ENCODE results near the gene SPSB4. TPM values are rescaled to one million over a fixed set of nuclear protein-coding genes. Genes with fewer than 3 reads are reported as not detected.

Gene SPSB4
- total and polyA plus RNA-seq, 2 experiments from 2014 or later: 57.0 to 82.2 TPM

- TF ChIP-seq CTCF (IDR thresholded peaks at IDR 0.05; ENCODE audit: low read depth, low read length): no peak
- no peaks in the 10 kb centered on the region for H3K36me3 ChIP-seq
- H3K27me3 ChIP-seq: no peaks in the 10 kb centered on the region
- peaks cover 21% of the 10 kb centered on the region for H3K4me1 ChIP-seq (ENCODE audit: low read depth)
- H3K27ac ChIP-seq: no peak overlapping the region
- DNase-seq (ENCODE audit: low read depth in 1 of 2, low spot score in 1 of 2): no peak
- no peak overlapping the region for H3K4me3 ChIP-seq
- no peaks in the 10 kb centered on the region for H3K9me3 ChIP-seq (ENCODE audit: low read depth)
Measured at GRCh38 chr3:141128126-141128777, 77.1 kb downstream of the SPSB4 start.

- DNase-seq (ENCODE audit: low read depth in 1 of 2, low spot score in 1 of 2): no peak
- Histone ChIP-seq H3K27me3 (no peaks in the 10 kb centered on the region), H3K4me1 (ENCODE audit: low read depth) (peaks cover 13% of the 10 kb centered on the region), H3K27ac (peak overlapping the region; percentile 15), H3K4me3 (no peak overlapping the region), H3K9me3 (ENCODE audit: low read depth) (no peaks in the 10 kb centered on the region), H3K36me3 (no peaks in the 10 kb centered on the region)
- TF ChIP-seq CTCF (IDR thresholded peaks at IDR 0.05; ENCODE audit: low read depth, low read length): no peak
Measured at GRCh38 chr3:141129049-141129448, 77.9 kb downstream of the SPSB4 start.

- no peak for DNase-seq (ENCODE audit: low read depth in 1 of 2, low spot score in 1 of 2)
- TF ChIP-seq CTCF (IDR thresholded peaks at IDR 0.05; ENCODE audit: low read depth, low read length): no peak
- H3K36me3 ChIP-seq: no peaks in the 10 kb centered on the region
- no peak overlapping the region for H3K4me3 ChIP-seq
- peaks cover 8% of the 10 kb centered on the region for H3K4me1 ChIP-seq (ENCODE audit: low read depth)
- H3K9me3 ChIP-seq (ENCODE audit: low read depth): no peaks in the 10 kb centered on the region
- H3K27ac ChIP-seq: peak overlapping the region; percentile 15
- H3K27me3 ChIP-seq: no peaks in the 10 kb centered on the region
Measured at GRCh38 chr3:141129541-141130011, 78.4 kb downstream of the SPSB4 start.

- no peaks in the 10 kb centered on the region for H3K9me3 ChIP-seq (ENCODE audit: low read depth)
- no peaks in the 10 kb centered on the region for H3K36me3 ChIP-seq
- no peaks in the 10 kb centered on the region for H3K4me1 ChIP-seq (ENCODE audit: low read depth)
- no peak for DNase-seq (ENCODE audit: low read depth in 1 of 2, low spot score in 1 of 2)
- H3K4me3 ChIP-seq: no peak overlapping the region
- H3K27me3 ChIP-seq: no peaks in the 10 kb centered on the region
- TF ChIP-seq CTCF (IDR thresholded peaks at IDR 0.05; ENCODE audit: low read depth, low read length): no peak
- no peak overlapping the region for H3K27ac ChIP-seq
Measured at GRCh38 chr3:141143517-141143916, 92.4 kb downstream of the SPSB4 start.

GRCh38 chr3:141146979-141147470 lies 95.9 kb downstream of the SPSB4 start:
- Histone ChIP-seq H3K4me3 (no peak overlapping the region), H3K27me3 (no peaks in the 10 kb centered on the region), H3K9me3 (ENCODE audit: low read depth) (no peaks in the 10 kb centered on the region), H3K36me3 (no peaks in the 10 kb centered on the region), H3K4me1 (ENCODE audit: low read depth) (peaks cover 13% of the 10 kb centered on the region), H3K27ac (no peak overlapping the region)
- no peak for TF ChIP-seq CTCF (IDR thresholded peaks at IDR 0.05; ENCODE audit: low read depth, low read length)
- no peak for DNase-seq (ENCODE audit: low read depth in 1 of 2, low spot score in 1 of 2)

Data from cardiac muscle cell (in vitro differentiated cells and primary cell).